H54 (cell line): ENCODE data around the gene PKNOX2.
A peak's percentile ranks its signal among the peaks of the same experiment; 100 is the strongest.

Source experiments
- DNase-seq: peaks from one replicate; pipeline ENCODE4 v3.0.0; 2011; ENCODE audit warnings: low spot score, mixed read lengths; ENCODE audit not compliant: insufficient read length
- FAIRE-seq: peaks from 3 replicates; lab custom pipeline; 2011; peaks lifted over from hg19 to GRCh38; lab: Jason Lieb, UNC
- POLR2A ChIP-seq: IDR thresholded peaks from 2 replicates; pipeline ENCODE4 v1.6.1; 2011; ENCODE audit warnings: low read depth, mild to moderate bottlenecking, low read length

PKNOX2 gene

DNA sequence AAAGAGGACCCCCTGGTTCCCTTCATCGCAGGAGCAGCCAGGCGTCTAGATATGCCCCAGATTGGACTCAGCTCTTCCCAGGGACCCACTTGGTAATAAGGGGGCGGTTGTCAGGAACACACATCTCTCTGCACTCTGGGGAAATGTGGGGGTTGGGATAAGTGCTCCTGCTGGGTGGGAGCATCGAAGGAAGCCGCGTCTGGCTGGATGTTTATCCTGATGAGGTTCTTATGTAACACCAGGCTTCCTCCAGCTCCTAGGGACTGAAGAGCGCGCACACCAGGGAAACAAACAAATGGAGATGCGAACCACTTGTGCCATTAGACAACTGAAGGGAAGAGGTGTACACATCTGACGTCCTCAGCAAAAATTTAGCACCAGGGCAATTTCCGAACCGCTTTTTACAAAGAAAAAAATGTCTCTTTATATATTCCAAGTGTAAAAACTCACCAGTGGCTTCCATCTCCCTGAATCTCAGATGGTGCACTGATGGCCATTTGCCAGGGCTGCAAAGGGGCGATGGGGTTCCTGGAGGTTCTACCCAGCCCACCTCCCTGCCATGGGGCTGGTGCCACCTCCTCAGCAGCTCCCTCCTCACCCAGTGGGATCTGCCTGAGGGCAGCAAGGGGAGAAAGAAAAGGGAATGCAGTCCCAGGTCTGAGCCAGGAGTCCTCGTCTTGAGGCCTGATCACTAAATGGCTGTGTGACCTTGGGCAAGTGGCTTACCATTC is 89.4 kb downstream of the PKNOX2 start:
- DNase-seq (no peak), FAIRE-seq (no peak)
- TF ChIP-seq POLR2A: no peak

DNA sequence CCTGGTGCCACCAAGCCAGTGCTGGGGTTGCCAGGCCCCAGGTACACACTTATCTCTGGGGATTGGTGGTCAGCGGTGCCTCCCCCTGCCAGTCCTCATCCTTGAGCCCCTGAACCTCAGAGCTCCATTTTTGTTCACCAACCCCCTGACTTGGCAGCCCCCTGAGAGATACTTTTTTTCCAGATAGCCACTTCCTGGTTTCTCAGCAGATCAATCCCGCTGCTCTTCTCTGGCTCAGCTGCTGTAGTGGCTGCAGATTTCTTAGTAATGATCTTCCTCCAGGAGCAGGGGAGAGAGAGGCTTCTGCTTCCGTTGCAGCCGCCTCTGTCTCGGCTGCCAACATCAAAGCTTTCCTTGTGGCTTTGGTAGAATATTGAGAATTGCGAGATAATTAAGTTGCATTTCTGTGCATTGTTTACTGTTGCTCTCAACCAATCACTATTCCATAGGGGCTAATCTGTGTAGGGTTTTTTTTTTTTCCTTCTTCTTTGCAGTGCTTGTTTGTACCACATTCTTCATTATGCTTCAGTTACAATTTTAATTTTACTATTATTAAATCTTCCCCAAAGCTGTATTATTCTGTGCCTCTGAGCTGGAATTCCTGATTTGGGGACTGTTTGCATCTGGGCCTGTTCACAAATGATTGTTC is 92.1 kb downstream of the PKNOX2 start:
- DNase-seq: no peak
- no peak for TF ChIP-seq POLR2A
- FAIRE-seq: no peak

DNA sequence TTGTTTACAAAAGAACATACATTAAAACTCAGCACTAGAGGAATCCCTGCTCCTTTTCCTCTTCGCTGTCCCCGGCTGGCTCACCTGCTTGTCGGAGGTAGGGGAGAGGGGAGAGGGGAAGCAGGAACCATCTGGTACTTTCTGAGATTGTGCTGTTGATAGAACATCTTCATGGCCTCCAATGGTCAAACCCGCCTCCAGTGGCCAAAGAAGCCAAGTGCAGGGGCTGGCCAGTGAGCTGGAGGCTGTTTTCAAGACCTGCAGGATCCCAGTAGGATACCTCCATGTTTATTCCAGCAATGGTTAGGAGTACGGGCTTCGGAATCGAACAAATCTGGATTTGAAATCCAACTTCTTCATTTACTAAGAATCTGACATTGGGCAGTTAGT is 92.6 kb downstream of the PKNOX2 start:
- DNase-seq (peak; percentile 7), FAIRE-seq (no peak)
- no peak for TF ChIP-seq POLR2A

DNA sequence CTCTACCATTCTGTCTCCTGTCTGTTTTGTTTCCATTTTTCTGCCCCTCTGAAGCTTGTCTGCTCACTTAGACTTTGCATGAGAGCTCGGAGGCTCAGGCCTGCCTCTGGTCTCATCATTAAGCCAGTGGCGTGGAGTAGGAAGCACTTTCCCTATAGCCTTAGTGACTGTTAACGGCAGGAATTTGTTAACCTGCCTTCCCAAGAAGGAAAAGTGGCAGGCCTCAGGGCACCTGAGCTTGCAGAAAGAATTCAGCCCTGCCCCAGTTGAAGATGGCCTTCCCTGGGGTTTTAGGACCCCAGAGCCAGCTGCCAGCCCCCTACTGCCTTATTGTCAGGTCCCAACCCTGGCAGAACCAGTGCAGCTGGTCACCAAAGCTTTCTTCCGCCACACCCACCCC is 93.2 kb downstream of the PKNOX2 start:
- no peak for TF ChIP-seq POLR2A
- no peak for DNase-seq
- FAIRE-seq: no peak

DNA sequence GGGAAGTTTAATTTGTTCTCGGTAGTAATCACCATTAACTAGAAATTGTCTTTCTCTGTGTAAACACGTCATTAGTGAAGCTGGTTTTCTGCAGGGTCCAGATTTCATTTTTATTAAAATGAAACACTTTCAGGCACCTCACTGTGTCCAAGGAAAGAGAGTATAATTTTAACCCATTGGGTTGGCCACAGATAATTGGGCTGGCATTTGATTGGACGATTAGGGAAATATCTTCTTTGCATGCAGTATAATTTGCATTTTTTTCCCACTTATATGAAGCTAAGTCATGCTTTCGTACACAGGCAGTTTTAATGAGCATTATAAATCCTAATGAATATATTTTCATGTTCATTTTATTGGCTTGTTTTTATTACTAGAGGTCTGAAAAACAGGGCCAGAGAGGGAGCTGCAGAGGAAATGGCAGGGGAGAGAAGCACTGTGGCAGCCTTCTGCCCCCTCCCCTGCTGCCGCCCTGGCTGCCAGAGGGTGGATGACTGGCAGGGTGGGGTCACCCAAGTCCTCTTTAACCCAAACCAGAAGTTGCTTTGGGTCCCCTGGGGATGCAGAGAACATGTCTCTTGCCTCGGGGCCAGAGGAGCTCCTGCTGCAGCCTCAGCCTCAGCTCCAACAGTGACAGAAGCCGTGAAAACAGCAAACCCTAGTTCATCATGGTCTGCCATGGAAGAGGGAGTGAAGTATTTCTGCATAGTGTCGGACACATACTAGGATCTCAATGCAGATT is 93.9 kb downstream of the PKNOX2 start:
- no peak for TF ChIP-seq POLR2A
- DNase-seq (no peak), FAIRE-seq (no peak)

DNA sequence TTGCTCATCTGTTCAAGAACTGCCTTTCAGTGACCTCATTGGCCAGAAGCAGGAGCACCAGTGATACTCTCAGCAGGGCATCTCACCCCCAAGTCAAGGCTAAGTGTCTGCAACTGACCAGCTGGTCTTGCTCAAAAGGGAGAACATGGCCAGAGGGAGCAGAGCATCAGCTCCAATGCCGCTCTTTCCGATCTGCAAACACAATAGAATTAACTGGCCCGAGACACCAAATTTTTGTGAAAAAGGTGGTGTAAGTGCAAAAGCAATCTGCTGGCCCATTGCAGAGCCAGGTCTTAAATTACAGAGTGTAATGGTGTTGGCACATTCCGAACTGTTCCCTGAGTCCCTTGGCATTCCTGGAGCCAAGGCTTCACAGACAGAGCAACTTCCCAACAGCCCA is 97.0 kb downstream of the PKNOX2 start:
- DNase-seq: no peak
- TF ChIP-seq POLR2A: no peak
- FAIRE-seq: no peak

DNA sequence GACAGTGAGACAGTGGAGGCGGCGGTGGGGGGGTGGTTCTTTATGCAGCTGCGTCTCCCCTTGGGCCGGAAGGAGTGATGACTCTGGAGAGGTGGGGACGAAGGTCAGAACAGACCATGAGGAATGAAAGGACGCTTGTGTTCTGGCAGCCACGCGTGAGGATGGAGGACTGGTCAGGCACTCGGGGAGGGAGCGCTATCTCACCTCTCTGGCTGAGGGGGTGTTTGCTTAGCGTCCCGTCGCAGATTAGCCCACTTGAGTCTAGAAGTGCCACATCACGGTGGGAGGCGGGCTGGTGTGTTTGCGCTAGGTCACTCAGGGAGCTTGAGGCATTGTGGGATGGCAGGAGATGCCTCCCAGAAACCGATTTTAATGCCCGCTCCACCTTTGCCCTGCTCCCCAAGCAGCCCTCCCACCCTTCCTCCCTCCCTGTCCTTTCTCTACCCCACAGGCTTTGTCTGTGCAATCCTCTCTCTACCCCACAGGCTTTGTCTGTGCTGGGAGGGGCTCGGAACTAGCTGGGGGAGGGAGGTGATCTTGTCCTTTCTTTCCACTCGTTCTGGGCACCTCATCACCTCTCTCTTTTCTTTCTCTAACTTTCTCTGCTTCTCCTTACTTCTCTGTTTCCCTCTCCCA is 97.8 kb downstream of the PKNOX2 start:
- no peak for TF ChIP-seq POLR2A
- no peak for DNase-seq
- no peak for FAIRE-seq

DNA sequence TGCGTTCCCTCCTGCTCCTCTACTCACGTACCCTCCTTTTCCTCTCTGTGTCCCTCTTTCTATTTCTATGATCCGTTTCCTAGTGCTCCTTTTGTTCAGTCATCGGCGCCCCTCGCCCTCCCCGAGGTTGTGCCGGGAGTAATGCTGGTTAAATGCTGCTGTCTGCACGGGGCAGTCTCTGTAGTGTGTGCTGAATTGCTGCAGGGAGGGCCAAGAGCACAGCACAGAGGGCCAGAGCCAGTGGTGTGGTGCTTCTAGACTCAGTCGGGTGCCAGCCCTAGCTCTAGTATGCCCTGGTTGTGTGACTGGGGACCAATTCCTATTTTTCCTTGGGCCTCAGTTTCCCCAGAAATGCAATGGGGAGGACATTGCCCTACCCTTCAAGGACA is 98.3 kb downstream of the PKNOX2 start:
- DNase-seq (no peak), FAIRE-seq (no peak)
- TF ChIP-seq POLR2A: no peak

DNA sequence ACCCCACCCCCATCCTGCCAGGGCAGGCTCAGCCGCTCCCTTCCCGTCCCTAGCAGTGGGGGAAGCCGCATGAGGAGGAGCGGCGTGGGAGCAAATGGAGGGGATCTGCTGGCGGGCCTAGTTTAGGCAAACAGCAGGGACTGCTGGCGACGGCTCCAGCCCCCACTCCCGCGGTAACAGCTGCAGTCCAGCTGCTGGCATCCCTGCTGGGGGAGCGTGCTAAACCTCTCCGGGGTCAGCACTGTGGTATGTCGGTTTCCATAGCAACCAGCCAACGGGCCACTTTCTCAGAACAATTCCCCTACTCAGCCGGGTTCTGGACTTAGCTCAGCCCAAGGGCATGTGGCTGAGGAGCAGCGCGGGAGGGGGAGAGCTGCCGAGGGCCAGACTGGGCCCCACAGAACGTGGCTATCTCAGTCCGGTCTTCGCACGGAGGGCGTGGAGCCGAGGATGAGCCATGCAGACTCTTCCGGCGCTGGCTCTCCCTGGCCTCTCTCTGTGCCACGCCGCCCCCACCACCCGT is 98.8 kb downstream of the PKNOX2 start:
- no peak for TF ChIP-seq POLR2A
- FAIRE-seq (no peak), DNase-seq (no peak)

DNA sequence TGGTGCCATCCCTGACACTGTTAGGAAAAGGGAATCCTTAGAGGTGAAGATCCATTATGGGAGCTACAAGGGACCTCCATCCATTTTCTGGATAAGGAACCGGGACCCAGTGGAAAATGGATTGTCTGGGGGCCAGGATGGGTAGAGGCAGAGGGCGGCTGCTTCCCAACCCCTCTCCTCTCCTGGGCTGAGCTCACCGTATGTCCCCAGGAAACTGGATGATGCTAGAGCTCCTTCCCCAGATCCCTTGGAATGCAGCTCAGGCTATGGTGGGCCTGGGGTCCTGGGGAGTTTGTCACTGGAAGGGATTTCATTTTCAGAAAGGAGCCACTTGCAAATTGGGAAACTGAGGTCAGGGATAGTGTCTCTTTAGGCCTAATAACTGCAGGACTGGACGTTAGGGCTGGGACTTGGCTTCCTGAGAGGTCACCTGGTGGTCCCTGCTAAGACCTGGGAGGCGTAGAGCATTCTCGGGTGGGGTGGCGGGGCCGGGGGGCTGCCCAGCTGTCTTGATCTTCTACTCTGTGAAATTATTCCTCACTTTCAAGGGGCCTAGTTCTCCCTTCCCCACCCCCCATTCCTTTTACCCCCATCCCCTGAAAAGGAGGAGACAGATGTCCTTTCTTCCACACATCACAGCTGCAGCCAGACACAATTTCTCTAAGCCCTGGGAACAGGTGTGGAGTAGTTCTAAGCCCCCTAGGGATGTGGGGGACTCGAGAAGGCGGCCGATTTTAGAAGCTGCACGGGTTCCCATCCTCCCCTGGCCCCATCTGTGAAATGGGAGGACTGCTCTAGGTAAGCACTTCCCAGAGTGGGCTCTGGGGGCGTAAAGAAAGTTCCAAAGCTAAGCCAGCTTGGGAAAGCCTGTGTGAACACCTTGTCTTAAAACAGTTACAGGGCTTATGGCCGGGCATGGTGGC is 99.8 kb downstream of the PKNOX2 start:
- DNase-seq (no peak), FAIRE-seq (no peak)
- TF ChIP-seq POLR2A: no peak

DNA sequence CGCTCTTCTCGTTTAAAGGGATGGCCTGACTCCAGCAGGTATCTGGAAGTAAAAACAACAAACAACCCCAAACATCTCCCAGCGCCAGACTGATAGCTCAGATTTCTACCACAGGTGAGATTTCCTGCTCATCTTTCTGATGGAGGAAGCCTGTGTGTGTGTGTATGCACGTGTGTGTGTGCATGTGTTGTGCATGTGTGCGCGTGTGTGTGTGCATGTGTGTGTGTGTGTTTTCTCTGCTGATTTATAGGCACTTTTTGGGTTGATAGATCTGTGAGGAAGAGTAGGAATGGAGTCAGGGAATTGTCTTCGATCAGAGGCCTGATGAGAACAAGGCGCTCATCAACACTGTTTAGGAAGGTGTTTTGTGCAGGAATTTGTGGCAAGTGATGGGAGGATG is 103.0 kb downstream of the PKNOX2 start:
- DNase-seq: no peak
- FAIRE-seq: no peak
- TF ChIP-seq POLR2A: no peak

DNA sequence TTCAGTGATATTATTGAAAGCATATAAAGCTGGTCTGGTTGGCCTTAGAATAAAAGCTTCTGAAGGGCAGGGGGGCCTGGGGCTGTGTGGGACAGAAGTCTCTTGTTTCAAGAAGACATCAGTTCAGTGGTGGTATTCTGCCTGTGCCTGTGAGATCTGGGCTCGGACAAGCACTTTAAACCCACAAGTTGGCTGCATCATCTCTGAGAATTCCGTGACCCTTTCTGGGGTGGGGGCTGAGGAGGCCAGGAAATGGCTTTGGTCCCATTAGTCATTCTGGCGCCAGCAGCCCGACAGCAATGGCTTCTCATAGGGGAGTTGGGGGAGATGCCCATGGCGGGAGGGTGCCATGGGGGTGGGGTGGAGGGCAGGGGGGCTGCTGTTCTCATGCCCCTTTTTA is 104.1 kb downstream of the PKNOX2 start:
- no peak for FAIRE-seq
- no peak for TF ChIP-seq POLR2A
- no peak for DNase-seq

DNA sequence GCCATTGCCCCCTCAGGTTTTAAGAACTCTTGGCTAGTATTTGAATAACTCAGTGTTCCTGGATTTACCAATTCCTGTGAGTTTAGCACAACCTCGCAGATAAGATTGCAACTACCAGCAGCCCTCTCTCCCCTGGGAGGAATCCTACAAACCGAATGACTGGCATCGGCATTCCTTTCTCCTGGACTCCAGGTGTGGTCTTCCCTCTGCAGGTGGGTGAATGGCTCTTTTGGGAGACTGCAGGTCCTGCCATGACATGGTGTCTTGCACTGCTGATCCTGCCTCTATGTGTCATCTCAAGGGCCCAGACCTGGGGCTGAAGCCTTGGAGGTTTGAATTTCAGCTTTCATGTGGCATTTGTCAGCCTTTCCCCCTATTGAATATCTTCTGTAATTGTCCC is 105.6 kb downstream of the PKNOX2 start:
- no peak for TF ChIP-seq POLR2A
- no peak for DNase-seq
- FAIRE-seq: no peak
